ENCODE measurements around the gene ARHGEF12. TPM values are rescaled to one million over a fixed set of nuclear protein-coding genes. Genes with fewer than 3 reads are reported as not detected.

ARHGEF12 gene
- total RNA-seq, 2 experiments from 2014 or later: 9.6 to 10.2 TPM

DNA sequence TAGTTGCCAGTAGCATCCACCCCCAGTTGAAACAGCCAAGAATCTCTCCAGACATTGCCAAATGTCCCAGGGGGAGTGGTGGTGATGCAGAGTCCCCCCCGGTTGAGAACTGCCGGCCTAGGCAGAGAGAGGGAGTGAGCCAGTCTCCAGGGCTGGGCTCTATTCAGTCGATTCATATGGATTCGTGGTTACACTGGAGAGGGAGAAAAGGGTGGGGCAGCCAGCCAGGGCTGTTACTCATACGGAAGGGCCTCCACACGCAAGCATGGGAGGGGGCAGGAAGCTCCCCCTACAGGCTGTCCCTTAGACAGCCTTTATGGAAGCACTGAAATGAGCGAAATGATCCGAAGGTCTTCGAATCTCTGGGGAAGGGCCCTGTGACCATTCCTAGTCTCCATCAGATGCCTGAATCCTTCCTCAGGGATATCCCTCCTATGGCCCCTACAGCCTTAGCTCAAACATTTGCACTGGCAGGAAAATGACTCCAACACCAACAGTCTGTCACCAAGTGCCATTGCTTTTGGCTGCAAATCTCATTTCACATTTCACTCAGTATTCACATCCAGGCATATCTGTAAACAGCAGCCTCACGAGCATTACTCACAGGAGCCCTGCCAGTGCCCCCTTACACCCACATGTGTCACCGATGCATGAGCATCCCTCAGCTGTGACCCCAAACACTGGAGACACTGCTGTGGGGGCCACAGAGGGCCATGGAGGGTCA is 29.5 kb upstream of the ARHGEF12 start:
- TF ChIP-seq, protein P1, sequence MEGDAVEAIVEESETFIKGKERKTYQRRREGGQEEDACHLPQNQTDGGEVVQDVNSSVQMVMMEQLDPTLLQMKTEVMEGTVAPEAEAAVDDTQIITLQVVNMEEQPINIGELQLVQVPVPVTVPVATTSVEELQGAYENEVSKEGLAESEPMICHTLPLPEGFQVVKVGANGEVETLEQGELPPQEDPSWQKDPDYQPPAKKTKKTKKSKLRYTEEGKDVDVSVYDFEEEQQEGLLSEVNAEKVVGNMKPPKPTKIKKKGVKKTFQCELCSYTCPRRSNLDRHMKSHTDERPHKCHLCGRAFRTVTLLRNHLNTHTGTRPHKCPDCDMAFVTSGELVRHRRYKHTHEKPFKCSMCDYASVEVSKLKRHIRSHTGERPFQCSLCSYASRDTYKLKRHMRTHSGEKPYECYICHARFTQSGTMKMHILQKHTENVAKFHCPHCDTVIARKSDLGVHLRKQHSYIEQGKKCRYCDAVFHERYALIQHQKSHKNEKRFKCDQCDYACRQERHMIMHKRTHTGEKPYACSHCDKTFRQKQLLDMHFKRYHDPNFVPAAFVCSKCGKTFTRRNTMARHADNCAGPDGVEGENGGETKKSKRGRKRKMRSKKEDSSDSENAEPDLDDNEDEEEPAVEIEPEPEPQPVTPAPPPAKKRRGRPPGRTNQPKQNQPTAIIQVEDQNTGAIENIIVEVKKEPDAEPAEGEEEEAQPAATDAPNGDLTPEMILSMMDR (IDR thresholded peaks at IDR 0.05): no peak
- Mint-ChIP-seq H3K36me3 (ENCODE audit: low read depth) (no peaks in the 10 kb centered on the region), H3K27ac (no peak overlapping the region), H3K4me1 (ENCODE audit: low read depth) (no peaks in the 10 kb centered on the region), H3K9me3 (no peaks in the 10 kb centered on the region), H3K4me3 (no peak overlapping the region), H3K27me3 (peaks cover 8% of the 10 kb centered on the region)
- DNase-seq (no peak), ATAC-seq (no peak)
- intact Hi-C loops (cut with micrococcal nuclease): no loop called here
- POLR2A ChIA-PET: no interaction called here
- CTCF ChIA-PET: interaction anchor here (14.6 kb wide), 1 partner anchor 75 kb away, joined by 437 read pairs; the partner anchor contains the start of gene POU2F3

DNA sequence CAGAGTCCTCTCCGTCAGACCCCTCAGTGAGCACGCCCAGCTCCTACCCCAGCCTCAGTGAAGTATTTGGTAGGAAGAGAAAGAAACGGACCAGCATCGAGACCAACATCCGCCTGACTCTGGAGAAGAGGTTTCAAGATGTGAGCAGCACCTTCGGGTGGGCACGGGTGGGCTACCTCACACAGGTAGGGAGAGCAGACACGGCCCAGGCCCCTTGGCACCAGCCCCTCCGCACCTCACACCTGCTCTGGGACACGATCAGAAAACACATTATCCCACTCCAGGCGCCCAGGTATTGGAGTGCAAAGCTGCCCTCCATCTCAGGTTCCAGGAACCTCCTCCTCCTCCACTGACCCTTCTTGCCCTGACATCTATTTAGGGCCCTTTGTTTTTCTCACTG is 28.7 kb upstream of the ARHGEF12 start:
- Mint-ChIP-seq H3K36me3 (ENCODE audit: low read depth) (no peaks in the 10 kb centered on the region), H3K27me3 (peaks cover 5% of the 10 kb centered on the region), H3K4me3 (no peak overlapping the region), H3K27ac (no peak overlapping the region), H3K9me3 (no peaks in the 10 kb centered on the region), H3K4me1 (ENCODE audit: low read depth) (no peaks in the 10 kb centered on the region)
- TF ChIP-seq, protein P1 (IDR thresholded peaks at IDR 0.05): no peak
- intact Hi-C loops (cut with micrococcal nuclease): no loop called here
- ChIA-PET CTCF (interaction anchor here (14.6 kb wide), 1 partner anchor 75 kb away, joined by 437 read pairs; the partner anchor contains the start of gene POU2F3), POLR2A (no interaction called here)
- ATAC-seq (no peak), DNase-seq (no peak)

DNA sequence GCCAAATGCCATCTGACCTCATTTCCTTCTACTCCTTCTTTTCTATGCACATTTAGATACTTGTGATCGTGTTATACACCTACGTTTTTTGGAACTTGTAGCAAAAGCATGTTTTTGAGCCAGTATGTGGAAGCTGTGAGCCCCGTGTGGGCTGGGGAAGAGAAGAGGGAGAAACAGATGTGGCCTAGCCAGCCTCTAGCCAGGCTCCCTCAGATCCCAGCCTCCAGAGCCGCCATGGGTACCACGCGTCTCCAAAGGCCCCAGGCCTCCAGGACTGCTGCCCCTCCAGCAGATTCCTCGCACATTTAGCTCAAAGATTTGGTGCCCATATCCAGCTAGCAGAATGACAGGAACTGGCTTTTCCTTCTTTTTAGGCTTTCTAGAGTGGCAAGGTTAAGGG is 28.1 kb upstream of the ARHGEF12 start:
- no peak overlapping the region for H3K27ac Mint-ChIP-seq
- peaks cover 9% of the 10 kb centered on the region for H3K27me3 Mint-ChIP-seq
- DNase-seq (no peak), ATAC-seq (no peak)
- ChIA-PET CTCF (no interaction called here), POLR2A (no interaction called here)
- H3K4me1 Mint-ChIP-seq (ENCODE audit: low read depth): no peaks in the 10 kb centered on the region
- no peak overlapping the region for H3K4me3 Mint-ChIP-seq
- intact Hi-C loops (cut with micrococcal nuclease): no loop called here
- no peaks in the 10 kb centered on the region for H3K36me3 Mint-ChIP-seq (ENCODE audit: low read depth)
- TF ChIP-seq, protein P1 (IDR thresholded peaks at IDR 0.05): no peak
- no peaks in the 10 kb centered on the region for H3K9me3 Mint-ChIP-seq

DNA sequence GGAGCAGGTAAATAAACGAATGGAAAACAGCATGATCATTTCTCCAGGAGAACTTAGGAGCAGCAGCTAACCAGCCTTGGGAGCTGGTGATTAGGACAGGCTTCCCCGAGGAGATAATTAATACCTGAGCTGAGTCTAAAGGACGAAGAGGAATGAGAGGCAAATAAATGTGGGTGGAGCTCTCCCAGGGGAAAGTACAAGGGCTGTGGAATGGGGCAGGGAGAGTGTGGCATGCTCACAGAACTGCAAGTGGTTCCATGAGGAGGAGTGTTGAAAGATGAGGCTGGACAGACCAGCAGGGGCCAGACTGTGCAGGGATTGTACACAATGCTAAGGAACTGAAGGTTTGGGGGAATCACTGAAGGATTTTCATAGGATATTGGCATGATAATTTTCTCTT is 25.3 kb upstream of the ARHGEF12 start:
- TF ChIP-seq, protein P1 (IDR thresholded peaks at IDR 0.05): no peak
- no peaks in the 10 kb centered on the region for H3K4me1 Mint-ChIP-seq (ENCODE audit: low read depth)
- H3K27ac Mint-ChIP-seq: no peak overlapping the region
- no peak overlapping the region for H3K4me3 Mint-ChIP-seq
- no peak for ATAC-seq
- H3K36me3 Mint-ChIP-seq (ENCODE audit: low read depth): no peaks in the 10 kb centered on the region
- no peaks in the 10 kb centered on the region for H3K9me3 Mint-ChIP-seq
- H3K27me3 Mint-ChIP-seq: peaks cover 6% of the 10 kb centered on the region
- ChIA-PET POLR2A (no interaction called here), CTCF (interaction anchor here (0.9 to 1.4 kb wide), 2 partner anchors 8 to 23 kb away, joined by 3 to 5 read pairs; no protein-coding TSS in a partner anchor)
- DNase-seq: no peak
- intact Hi-C loops (cut with micrococcal nuclease): no loop called here

DNA sequence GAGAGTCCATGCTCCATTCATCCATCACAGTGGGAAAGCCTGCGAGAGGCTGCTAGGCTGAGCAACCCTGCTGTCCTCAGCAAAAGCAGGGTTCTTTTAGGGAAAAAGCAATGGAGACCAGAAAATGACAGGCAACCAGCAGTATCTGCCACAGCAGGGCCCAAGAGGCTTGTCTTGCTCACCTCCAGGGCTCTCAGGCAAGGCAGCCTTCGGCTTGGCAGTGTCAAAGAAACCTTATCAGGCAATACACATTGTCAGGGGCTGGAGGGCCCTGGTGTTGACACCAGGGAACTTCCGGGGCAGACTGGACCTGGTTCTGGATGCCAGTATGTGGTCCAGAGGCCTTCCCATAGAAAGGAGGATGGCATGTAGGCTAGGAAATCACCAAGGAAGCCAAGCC is 21.4 kb upstream of the ARHGEF12 start:
- Mint-ChIP-seq H3K9me3 (no peaks in the 10 kb centered on the region), H3K27me3 (peaks cover 18% of the 10 kb centered on the region), H3K4me1 (ENCODE audit: low read depth) (no peaks in the 10 kb centered on the region), H3K27ac (no peak overlapping the region), H3K4me3 (no peak overlapping the region), H3K36me3 (ENCODE audit: low read depth) (no peaks in the 10 kb centered on the region)
- no peak for ATAC-seq
- TF ChIP-seq, protein P1 (IDR thresholded peaks at IDR 0.05): no peak
- POLR2A ChIA-PET: no interaction called here
- CTCF ChIA-PET: interaction anchor here (1.9 to 3.5 kb wide), 2 partner anchors 11 to 20 kb away, joined by 6 to 27 read pairs; no protein-coding TSS in a partner anchor
- DNase-seq: no peak
- intact Hi-C loops (cut with micrococcal nuclease): no loop called here
